ENCODE measurements around the gene EED.

- TF ChIP-seq CREB1 (IDR thresholded peaks at IDR 0.05; ENCODE audit: low read depth) (no peak), CEBPB (IDR thresholded peaks at IDR 0.05) (no peak), TAF1 (IDR thresholded peaks at IDR 0.05; ENCODE audit: low read depth) (no peak), YY1 (IDR thresholded peaks at IDR 0.05; ENCODE audit: low read depth) (no peak), REST (IDR thresholded peaks at IDR 0.05; ENCODE audit: low read depth) (no peak), EP300 (IDR thresholded peaks at IDR 0.05; ENCODE audit: borderline replicate concordance) (no peak), RAD21 (IDR thresholded peaks at IDR 0.05; ENCODE audit: low read depth) (no peak), NFIC (IDR thresholded peaks at IDR 0.05) (no peak), USF1 (IDR thresholded peaks at IDR 0.05) (no peak)
- TF ChIP-seq, protein P1, sequence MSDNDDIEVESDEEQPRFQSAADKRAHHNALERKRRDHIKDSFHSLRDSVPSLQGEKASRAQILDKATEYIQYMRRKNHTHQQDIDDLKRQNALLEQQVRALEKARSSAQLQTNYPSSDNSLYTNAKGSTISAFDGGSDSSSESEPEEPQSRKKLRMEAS (IDR thresholded peaks at IDR 0.05) = no peak
Measured at GRCh38 chr11:86287468-86287796, 42.9 kb downstream of the EED start.
